ENCODE measurements around the gene TNFRSF14.
"Not testable (repeated sequence)": the region's sequence is repeated elsewhere in the genome, so short reads cannot be mapped to it uniquely, and the experiment has no call there.

TNFRSF14 gene

DNA sequence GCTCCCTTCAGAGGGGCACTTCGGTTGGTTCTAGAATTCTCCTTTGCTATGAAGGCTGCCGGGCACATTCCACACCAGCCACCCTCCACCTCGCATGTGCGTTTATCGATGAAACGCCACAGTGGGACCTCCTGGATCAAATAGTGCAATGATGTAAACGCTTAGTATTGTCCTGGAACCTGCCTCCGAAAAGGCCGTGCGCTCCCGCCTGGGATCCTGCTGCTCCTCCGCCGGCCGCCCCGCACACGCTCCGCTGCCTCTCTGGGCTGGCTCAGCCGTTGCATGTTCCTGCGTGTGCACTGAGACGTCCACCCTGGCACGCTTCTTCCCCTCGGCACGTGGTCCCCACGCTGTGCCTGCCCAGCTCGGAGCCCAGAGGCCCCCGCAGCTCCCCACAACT lies 4.0 kb upstream of the TNFRSF14 start:
- in situ Hi-C loops (cut with MboI; ENCODE audit: low pct_unique_long_range_greater_than_20kb, low sequenced_read_pairs, unreplicated experiment) = no loop called here
- DNase-seq (ENCODE audit: low spot score) = no peak
- TF ChIP-seq, protein P1, sequence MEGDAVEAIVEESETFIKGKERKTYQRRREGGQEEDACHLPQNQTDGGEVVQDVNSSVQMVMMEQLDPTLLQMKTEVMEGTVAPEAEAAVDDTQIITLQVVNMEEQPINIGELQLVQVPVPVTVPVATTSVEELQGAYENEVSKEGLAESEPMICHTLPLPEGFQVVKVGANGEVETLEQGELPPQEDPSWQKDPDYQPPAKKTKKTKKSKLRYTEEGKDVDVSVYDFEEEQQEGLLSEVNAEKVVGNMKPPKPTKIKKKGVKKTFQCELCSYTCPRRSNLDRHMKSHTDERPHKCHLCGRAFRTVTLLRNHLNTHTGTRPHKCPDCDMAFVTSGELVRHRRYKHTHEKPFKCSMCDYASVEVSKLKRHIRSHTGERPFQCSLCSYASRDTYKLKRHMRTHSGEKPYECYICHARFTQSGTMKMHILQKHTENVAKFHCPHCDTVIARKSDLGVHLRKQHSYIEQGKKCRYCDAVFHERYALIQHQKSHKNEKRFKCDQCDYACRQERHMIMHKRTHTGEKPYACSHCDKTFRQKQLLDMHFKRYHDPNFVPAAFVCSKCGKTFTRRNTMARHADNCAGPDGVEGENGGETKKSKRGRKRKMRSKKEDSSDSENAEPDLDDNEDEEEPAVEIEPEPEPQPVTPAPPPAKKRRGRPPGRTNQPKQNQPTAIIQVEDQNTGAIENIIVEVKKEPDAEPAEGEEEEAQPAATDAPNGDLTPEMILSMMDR (IDR thresholded peaks at IDR 0.05; ENCODE audit: extremely low read depth, insufficient read depth, missing control alignments) = no peak

DNA sequence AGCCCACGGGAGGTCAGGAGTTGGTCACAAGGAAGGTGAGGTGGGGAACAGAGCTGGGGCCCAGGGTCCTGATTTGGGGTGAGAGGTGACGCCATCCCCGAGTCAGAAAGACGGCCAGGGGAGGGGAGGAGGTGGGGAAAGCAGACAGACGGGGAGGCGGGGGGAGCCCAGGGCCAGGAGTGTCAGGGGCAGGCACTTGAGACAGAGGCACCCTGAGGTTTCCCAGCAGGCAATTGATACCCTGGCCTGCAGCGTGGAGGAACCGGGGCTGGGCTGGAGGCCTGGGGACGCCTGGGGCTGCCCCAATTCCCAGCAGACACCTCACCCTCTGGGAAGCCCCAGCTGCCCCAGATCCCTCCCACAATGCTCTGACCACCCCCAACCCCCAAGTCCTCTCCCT lies 3.1 kb upstream of the TNFRSF14 start:
- in situ Hi-C loops (cut with MboI; ENCODE audit: low pct_unique_long_range_greater_than_20kb, low sequenced_read_pairs, unreplicated experiment); DNase-seq (ENCODE audit: low spot score): not testable (repeated sequence)

DNA sequence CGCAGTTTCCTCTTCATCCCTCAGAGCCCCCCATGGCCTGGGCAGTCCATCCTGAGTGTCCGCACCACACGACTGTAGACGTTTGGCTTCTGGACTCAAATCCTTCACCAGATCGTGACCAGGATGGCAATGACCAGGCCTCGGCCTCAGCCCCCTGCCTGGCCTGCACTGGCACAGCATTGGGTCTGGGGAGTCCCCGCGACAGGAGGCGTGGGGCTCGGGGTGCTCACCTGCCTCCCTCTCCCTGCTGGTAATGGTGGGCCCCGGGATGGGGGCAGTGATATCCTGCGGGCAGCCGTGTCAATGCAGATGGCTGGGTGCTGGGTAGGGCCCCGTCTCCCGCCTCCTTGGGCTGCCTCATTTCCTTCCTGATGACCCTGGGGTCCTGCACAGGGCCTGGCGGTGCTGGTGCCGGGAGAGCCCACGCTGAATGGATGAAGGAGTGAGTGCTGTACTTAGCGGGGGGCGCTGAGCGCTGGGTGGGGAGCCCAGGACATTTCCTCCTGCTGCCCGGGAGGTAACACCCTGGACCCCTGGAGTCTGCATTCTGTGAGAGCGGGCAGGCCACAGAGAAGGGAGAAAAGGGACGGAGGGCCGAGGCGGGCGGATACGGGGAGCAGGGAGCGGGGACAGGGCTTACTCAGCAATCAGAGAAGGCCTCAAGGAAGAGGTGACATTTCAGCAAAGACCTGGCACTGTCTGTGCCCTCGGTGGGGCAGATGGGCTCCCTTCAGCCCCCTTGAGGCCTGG lies 2.1 kb upstream of the TNFRSF14 start:
- TF ChIP-seq, protein P1 (IDR thresholded peaks at IDR 0.05; ENCODE audit: extremely low read depth, insufficient read depth, missing control alignments) = no peak
- in situ Hi-C loops (cut with MboI; ENCODE audit: low pct_unique_long_range_greater_than_20kb, low sequenced_read_pairs, unreplicated experiment) = no loop called here
- DNase-seq (ENCODE audit: low spot score) = no peak

DNA sequence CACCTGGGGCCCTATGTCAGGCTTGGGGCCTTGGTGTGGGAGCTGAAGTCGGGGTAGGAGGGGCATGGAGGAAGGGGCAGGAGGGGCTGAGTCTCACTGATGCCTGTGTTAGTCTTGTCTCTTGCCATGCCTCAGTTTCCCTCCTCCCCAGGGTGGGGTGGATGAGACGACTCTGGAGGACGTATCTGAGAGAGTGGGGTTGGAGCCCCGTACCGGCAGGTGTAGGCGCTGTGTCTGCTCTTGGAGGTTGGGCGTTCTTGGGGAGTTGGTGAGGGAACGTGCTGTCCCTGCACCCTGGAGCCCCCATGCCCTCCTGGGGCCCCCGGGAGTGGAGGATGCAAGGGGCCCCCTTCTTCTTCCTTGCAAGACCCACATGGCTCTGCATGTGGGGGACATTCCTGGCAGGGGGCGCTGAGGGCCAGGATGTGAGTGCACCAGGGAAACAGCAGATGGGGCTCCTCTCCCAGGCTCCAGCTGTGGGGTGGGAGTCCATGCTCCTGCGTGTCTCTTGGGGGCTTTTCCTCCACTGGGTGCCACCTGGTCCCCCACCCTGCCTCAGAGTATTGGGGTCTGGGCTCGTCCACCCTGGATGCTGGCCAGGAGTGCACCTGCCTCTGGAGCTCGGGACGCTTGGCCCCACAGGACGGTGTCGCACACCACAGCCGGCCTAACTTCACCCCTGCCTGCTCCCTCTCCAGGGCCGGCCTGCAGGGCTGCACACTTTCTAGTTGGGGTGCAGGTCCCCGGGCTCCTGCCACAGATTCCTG lies 1.4 kb upstream of the TNFRSF14 start:
- in situ Hi-C loops (cut with MboI; ENCODE audit: low pct_unique_long_range_greater_than_20kb, low sequenced_read_pairs, unreplicated experiment) = no loop called here
- TF ChIP-seq, protein P1 (IDR thresholded peaks at IDR 0.05; ENCODE audit: extremely low read depth, insufficient read depth, missing control alignments) = peak; percentile 89
- peak; percentile 77 for DNase-seq (ENCODE audit: low spot score)

DNA sequence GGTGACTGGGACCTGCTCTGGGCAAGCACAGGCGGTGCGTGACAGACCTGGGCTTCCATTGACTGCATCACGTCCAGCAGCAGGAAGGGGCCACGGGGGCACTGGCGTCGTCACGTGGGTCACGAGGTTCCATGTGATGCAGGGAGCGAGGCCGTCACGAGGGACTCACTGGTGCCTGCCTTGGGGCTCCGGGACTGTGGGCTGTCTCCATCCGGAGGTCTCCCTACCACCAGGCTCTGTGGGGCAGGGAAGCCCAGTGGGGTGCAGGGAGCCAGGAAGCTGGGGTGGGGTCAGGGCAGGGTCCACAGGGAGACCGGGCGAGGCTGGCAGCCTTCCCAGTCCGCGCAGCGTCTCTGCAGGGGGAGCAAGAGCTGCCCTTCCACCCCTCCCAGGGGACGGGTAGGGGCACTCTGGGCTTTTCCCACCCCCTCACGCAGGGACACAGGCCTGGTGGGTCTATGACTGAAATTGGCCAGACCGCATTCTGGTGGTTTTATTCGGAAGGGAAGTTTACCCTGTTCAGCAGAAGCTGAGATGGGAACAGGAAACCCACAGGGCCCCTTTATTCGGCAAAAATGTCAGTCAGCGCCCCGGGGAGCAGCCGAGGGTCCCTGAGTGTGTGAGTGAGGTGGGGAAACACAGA lies 416 bp upstream of the TNFRSF14 start:
- TF ChIP-seq, protein P1 (IDR thresholded peaks at IDR 0.05; ENCODE audit: extremely low read depth, insufficient read depth, missing control alignments) = peak; percentile 9
- peak; percentile 79 for DNase-seq (ENCODE audit: low spot score)
- in situ Hi-C loops (cut with MboI; ENCODE audit: low pct_unique_long_range_greater_than_20kb, low sequenced_read_pairs, unreplicated experiment) = no loop called here

DNA sequence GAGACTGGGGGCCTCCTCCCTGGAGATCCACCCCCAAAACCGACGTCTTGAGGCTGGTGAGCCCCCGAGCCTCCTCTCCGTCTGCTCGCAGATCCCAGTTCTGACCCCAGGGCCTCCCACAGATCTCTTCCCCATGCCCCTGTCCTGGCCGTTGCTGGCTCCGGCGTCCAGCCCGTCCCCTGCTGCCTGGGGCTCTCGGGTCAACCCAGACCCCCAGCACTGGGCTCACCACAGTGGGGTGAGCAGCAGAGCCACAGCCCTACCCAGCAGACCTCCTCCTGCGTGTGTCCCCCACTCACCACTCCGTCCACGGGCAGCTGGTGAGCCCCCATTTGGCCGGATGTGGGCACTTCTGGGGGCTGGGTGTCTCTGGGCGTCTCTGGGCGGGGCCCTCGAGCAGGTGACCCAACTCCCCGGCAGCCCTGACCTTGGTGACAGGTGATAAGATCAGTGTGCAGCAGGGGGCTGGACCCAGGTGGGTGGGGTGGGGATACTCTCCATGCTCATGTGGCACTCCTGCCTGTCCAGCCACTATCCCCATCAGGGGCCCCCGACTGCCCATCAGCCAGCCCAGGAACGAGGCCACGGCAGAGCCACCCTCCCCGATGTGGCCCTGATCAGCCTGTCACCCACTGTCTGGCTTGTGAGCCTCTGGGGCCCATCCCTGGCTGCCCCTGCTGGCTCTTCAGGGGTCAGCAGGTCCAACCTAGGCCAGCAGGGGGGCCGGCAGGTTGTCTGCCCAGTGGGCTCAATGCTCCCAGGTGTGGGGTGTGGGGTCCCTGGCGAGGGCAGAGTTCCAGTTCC lies 709 bp downstream of the TNFRSF14 start:
- in situ Hi-C loops (cut with MboI; ENCODE audit: low pct_unique_long_range_greater_than_20kb, low sequenced_read_pairs, unreplicated experiment) = no loop called here
- DNase-seq (ENCODE audit: low spot score) = peak; percentile 73
- TF ChIP-seq, protein P1 (IDR thresholded peaks at IDR 0.05; ENCODE audit: extremely low read depth, insufficient read depth, missing control alignments) = no peak

Measured in GM13977 (cell line).